HG03354 (cell line): ENCODE measurements around the gene KIAA1671.

Experiments used
- ATAC-seq: cut with Tn5 transposase; IDR thresholded peaks from one replicate; pipeline ENCODE4 v1.9.1; 2021; ENCODE audit warnings: mild to moderate bottlenecking; ENCODE audit not compliant: unreplicated experiment, poor library complexity, severe bottlenecking

The KIAA1671 gene

GRCh38 chr22:25127318-25127717, 174.8 kb downstream of the KIAA1671 start:
- no peak for ATAC-seq

GRCh38 chr22:25130462-25130861, 177.9 kb downstream of the KIAA1671 start:
- no peak for ATAC-seq

- no peak for ATAC-seq
These were observed 178.8 kb downstream of the KIAA1671 start for GRCh38 chr22:25131198-25131887.

DNA sequence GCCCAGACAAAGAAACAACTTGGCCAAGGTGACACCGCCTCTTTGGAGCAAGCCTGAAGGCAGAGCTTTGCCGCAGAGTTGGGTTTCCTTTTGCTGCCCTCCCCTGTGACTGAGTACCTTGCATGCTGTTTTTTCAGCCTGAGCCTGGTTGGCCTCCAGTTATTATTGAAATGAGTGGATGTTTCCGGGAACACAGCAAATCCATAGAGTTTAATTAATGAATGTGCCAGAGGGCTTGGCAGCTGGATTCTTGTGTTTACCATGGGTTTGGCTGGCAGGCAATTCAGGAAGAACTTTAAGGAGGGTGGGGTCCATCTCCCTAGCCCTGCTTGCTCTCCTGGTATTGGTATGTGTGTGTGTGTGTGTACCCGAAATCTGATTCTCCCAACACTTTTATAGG, 181.5 kb downstream of the KIAA1671 start:
- ATAC-seq = no peak

- ATAC-seq = no peak
These were observed 181.9 kb downstream of the KIAA1671 start for GRCh38 chr22:25134451-25134850.

- ATAC-seq = no peak
These were observed 184.5 kb downstream of the KIAA1671 start for GRCh38 chr22:25136953-25137576.

GRCh38 chr22:25137577-25138525, 185.3 kb downstream of the KIAA1671 start:
- no peak for ATAC-seq

GRCh38 chr22:25139062-25139461, 186.5 kb downstream of the KIAA1671 start:
- ATAC-seq = no peak

DNA sequence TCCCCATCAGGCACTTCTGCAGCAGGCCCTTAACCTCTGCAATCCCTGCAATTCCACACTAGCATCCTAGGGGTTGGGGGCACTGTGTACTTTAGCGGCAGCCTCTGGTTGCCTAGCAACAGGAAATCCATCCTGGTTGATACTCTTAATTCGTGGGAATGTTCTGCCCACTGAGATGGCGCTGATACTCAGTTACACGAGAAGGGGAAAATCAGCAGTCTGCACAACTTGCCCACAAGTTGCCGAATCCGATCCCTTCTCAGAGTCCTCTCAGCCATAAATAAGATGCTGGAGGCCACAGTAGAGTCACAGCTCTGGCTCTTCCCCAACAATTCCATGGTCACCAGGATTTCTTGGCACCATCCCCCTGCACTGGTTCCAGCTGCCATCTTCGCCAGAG, 189.6 kb downstream of the KIAA1671 start:
- ATAC-seq = no peak

GRCh38 chr22:25143156-25144076, 190.9 kb downstream of the KIAA1671 start:
- no peak for ATAC-seq

DNA sequence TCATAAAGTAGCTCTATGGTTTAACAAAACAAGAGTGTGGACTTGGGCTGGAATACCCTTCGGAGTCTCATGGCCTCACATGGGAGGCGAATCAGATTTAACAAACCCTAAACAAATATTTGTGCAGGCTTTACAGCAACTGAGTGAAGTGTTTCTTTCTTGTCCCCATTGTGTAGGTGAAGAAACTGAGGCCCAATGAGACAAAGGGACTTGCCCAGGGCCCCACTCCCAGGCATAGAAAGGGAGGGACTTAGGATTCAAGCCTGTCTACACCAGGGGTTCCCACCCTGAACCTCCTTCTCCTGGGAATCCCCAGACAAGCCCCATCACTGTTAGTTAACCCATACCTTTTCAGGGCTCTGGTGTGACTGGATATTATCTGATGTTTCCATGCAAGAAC, 192.0 kb downstream of the KIAA1671 start:
- ATAC-seq = no peak

- no peak for ATAC-seq
These were observed 193.8 kb downstream of the KIAA1671 start for GRCh38 chr22:25146307-25146706.

GRCh38 chr22:25146906-25147641, 194.6 kb downstream of the KIAA1671 start:
- no peak for ATAC-seq

DNA sequence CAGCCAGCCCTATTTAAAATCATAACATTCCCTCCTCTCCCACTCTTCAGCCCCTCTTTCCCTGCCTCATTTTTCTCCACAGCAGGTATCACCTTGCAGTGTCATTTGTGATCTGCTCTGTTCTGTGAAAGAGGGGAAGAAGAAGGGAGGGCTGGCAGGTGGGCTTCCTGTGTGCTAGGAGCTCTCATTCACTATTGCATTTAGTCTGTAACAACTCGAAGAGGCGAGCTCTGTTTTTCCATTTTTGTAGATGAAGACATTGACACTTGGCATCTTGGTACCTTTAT, 195.1 kb downstream of the KIAA1671 start:
- no peak for ATAC-seq

GRCh38 chr22:25148149-25148691, 195.7 kb downstream of the KIAA1671 start:
- no peak for ATAC-seq

GRCh38 chr22:25149014-25149413, 196.5 kb downstream of the KIAA1671 start:
- no peak for ATAC-seq

GRCh38 chr22:25153961-25154666, 201.6 kb downstream of the KIAA1671 start:
- ATAC-seq = no peak

- ATAC-seq = no peak
These were observed 202.1 kb downstream of the KIAA1671 start for GRCh38 chr22:25154667-25154999.
